Measurements from ENCODE around the gene DHX32. TPM values are rescaled to one million over a fixed set of nuclear protein-coding genes. Genes with fewer than 3 reads are reported as not detected.
"Not testable (repeated sequence)": the region's sequence is repeated elsewhere in the genome, so short reads cannot be mapped to it uniquely, and the experiment has no call there.

Gene DHX32
- polyA plus RNA-seq (ENCODE audit: insufficient read length in 10 of 10) = 10 to 100 TPM; 13.1 to 22.0 (median 18.2) TPM
- long read RNA-seq, donor 1 = 0 reads
- long read RNA-seq, donor 2 = 0 reads
- long read RNA-seq, donor 3 = 0 reads
- long read RNA-seq, donor 4 = 0 reads
- long read RNA-seq, donor 5, partial matches to known transcripts = 5 of 5 reads
- long read RNA-seq, donor 5, other reads (novel, unspliced or antisense) = 0 of 5 reads
- long read RNA-seq, donor 6 = 0 reads
- long read RNA-seq, donor 7, partial matches to known transcripts = 0 of 1 reads
- long read RNA-seq, donor 7, other reads (novel, unspliced or antisense) = 0 of 1 reads
- long read RNA-seq, donor 8 = 0 reads
- long read RNA-seq, donor 9 = 0 reads

GRCh38 chr10:125881192-125881591 is at the start of gene DHX32:
Gene DHX32, minus strand, starts transcription at chr10:125881292. Its CDS starts 468 bp downstream, at chr10:125880824.
- DNase-seq = no peak

GRCh38 chr10:125929618-125930017 is 48.5 kb upstream of the DHX32 start:
- no peak for DNase-seq

GRCh38 chr10:125928928-125929585 is 48.0 kb upstream of the DHX32 start:
- DNase-seq = no peak

GRCh38 chr10:125927265-125927664 is 46.2 kb upstream of the DHX32 start:
- DNase-seq = not testable (repeated sequence)

GRCh38 chr10:125926247-125926646 is 45.2 kb upstream of the DHX32 start:
- no peak for DNase-seq

- DNase-seq = no peak
Measured at GRCh38 chr10:125925262-125925834, 44.3 kb upstream of the DHX32 start.

GRCh38 chr10:125921643-125922306 is 40.7 kb upstream of the DHX32 start:
- DNase-seq = not testable (repeated sequence)

GRCh38 chr10:125917704-125918361 is 36.7 kb upstream of the DHX32 start:
- DNase-seq = not testable (repeated sequence)

GRCh38 chr10:125916977-125917376 is 35.9 kb upstream of the DHX32 start:
- DNase-seq = no peak

GRCh38 chr10:125913277-125913676 is 32.2 kb upstream of the DHX32 start:
- DNase-seq = not testable (repeated sequence)

GRCh38 chr10:125911990-125912389 is 30.9 kb upstream of the DHX32 start:
- no peak for DNase-seq

GRCh38 chr10:125911145-125911544 is 30.1 kb upstream of the DHX32 start:
- DNase-seq = no peak

- DNase-seq = not testable (repeated sequence)
Measured at GRCh38 chr10:125909491-125909890, 28.4 kb upstream of the DHX32 start.

- DNase-seq = not testable (repeated sequence)
Measured at GRCh38 chr10:125908813-125909212, 27.7 kb upstream of the DHX32 start.

- DNase-seq = not testable (repeated sequence)
Measured at GRCh38 chr10:125907598-125907997, 26.5 kb upstream of the DHX32 start.

GRCh38 chr10:125905069-125905994 is 24.2 kb upstream of the DHX32 start:
- DNase-seq = not testable (repeated sequence)

- not testable (repeated sequence) for DNase-seq
Measured at GRCh38 chr10:125903135-125903640, 22.1 kb upstream of the DHX32 start.

GRCh38 chr10:125900963-125901362 is 19.9 kb upstream of the DHX32 start:
- not testable (repeated sequence) for DNase-seq

GRCh38 chr10:125897317-125897716 is 16.2 kb upstream of the DHX32 start:
- DNase-seq = not testable (repeated sequence)

Data from muscle of back (tissue), 13 donors.